K562 (cell line): Measurements from ENCODE around the gene HUNK. TPM values are rescaled to one million over a fixed set of nuclear protein-coding genes. Genes with fewer than 3 reads are reported as not detected.

Source experiments
- ATAC-seq: fragments of 200-7000 bp; cut with Tn5 transposase; 3 replicates; pipeline ENCODE4 v1.9.1; 2020; ENCODE audit warnings: moderate library complexity
- BruUV-seq: library from RNA; stranded (reverse); fragments of 400-500 nt; replicated peaks from 2 replicates; lab custom pipeline; 2021; lab: Mats Ljungman, UMichigan
- CTCF ChIA-PET: fragments of 300-600 bp; formaldehyde crosslinking; extraction: SDS; loops from one replicate; lab custom pipeline; 2021; ENCODE audit warnings: low intra/inter-chr PET ratio; lab: Yijun Ruan, JAX
- POLR2A ChIA-PET: fragments of 300-600, 350-650 bp; sonication (Branson Sonifier 250); formaldehyde crosslinking; extraction: SDS; loops from one replicate; lab custom pipeline; 2021; ENCODE audit warnings: antibody characterized with exemption, inconsistent platforms; lab: Yijun Ruan, JAX
- DNase-seq, 4 experiments: peaks; one replicate each; pipeline versions ENCODE4 v3.0.0 to v3.0.0-alpha.2; 2011 to 2018; ENCODE audit warnings: low spot score in 3 of 4, mixed read lengths in 3 of 4; ENCODE audit errors: extremely low read depth in 1 of 4
- FAIRE-seq: peaks from 2 replicates; lab custom pipeline; 2011; peaks lifted over from hg19 to GRCh38; lab: Jason Lieb, UNC
- H2AFZ ChIP-seq: 2 replicates; pipeline ENCODE4 v1.6.0; 2011; ENCODE audit warnings: low read depth, low read length, control low read depth, inconsistent platforms
- H3K27ac ChIP-seq: fragments of 200-600 bp; 3 replicates; pipeline ENCODE4 v1.8.0; 2011; ENCODE audit warnings: low read depth, mild to moderate bottlenecking, control low read depth, inconsistent platforms, low read length, moderate library complexity, mixed read lengths; ENCODE audit errors: extremely low read depth
- H3K27me3 ChIP-seq, 2 experiments: fragments of 300-600 bp in 1 of 2; 2 replicates in 1 of 2; 3 replicates in 1 of 2; pipeline versions ENCODE4 v1.6.0 to v1.8.0; 2011; ENCODE audit warnings: inconsistent platforms in 2 of 2, low read length in 2 of 2, mild to moderate bottlenecking in 1 of 2, mixed read lengths in 1 of 2, moderate library complexity in 1 of 2; ENCODE audit not compliant: control insufficient read depth in 2 of 2, insufficient read depth in 2 of 2
- H3K36me3 ChIP-seq: fragments of 300-600 bp; 3 replicates; pipeline ENCODE4 v1.8.0; 2011; ENCODE audit warnings: mild to moderate bottlenecking, low read length, inconsistent platforms; ENCODE audit not compliant: control insufficient read depth, insufficient read depth
- H3K4me1 ChIP-seq, 2 experiments: fragments of 200-600 bp in 1 of 2; replicated peaks in 1 of 2; 2 replicates in 1 of 2; 3 replicates in 1 of 2; pipeline versions ENCODE4 v1.5.1 to v1.8.0; 2011; ENCODE audit warnings: inconsistent platforms in 2 of 2, low read length in 2 of 2, mild to moderate bottlenecking in 1 of 2, mixed read lengths in 1 of 2, moderate library complexity in 1 of 2; ENCODE audit not compliant: control insufficient read depth in 2 of 2, insufficient read depth in 2 of 2
- H3K4me2 ChIP-seq: 2 replicates; pipeline ENCODE4 v1.6.1; 2011; ENCODE audit warnings: low read length, control low read depth, inconsistent platforms, mixed read lengths; ENCODE audit not compliant: insufficient read depth
- H3K4me3 ChIP-seq: fragments of 200-600 bp; sonication (generic), shearing (Covaris generic); 2 replicates; pipeline ENCODE4 v1.5.1; 2016; ENCODE audit warnings: control low read depth, inconsistent platforms
- H3K79me2 ChIP-seq: fragments of 200-600 bp; 3 replicates; pipeline ENCODE4 v1.8.0; 2011; ENCODE audit warnings: low read length, inconsistent platforms; ENCODE audit not compliant: control insufficient read depth, insufficient read depth
- H3K9ac ChIP-seq, 2 experiments: 2 replicates each; pipeline versions ENCODE4 v1.6.0 to v1.6.1; 2011; ENCODE audit warnings: low read depth in 2 of 2, low read length in 2 of 2, control low read depth in 1 of 2, inconsistent platforms in 1 of 2, mild to moderate bottlenecking in 1 of 2, mixed read lengths in 1 of 2; ENCODE audit not compliant: insufficient read depth in 1 of 2
- H3K9me1 ChIP-seq: one replicate; pipeline ENCODE4 v1.6.0; 2011; ENCODE audit warnings: inconsistent platforms, mild to moderate bottlenecking, low read length, moderate library complexity; ENCODE audit not compliant: control insufficient read depth, insufficient read depth
- H3K9me3 ChIP-seq: replicated peaks from 2 replicates; pipeline ENCODE4 v1.5.1; 2011; ENCODE audit warnings: low read depth, low read length, inconsistent platforms; ENCODE audit not compliant: control insufficient read depth, insufficient read depth
- H4K20me1 ChIP-seq: replicated peaks from 2 replicates; pipeline ENCODE4 v1.6.1; 2011; ENCODE audit warnings: low read length, inconsistent platforms, mixed read lengths; ENCODE audit not compliant: control insufficient read depth, insufficient read depth
- ARNT ChIP-seq, 2 experiments: fragments of 450-650 bp; IDR thresholded peaks; 2 replicates each; pipeline ENCODE4 v1.6.1; 2016; ENCODE audit warnings: mild to moderate bottlenecking in 1 of 2
- ASH1L ChIP-seq: fragments of 450-650 bp; IDR thresholded peaks from 2 replicates; pipeline ENCODE4 v1.6.1; 2018; ENCODE audit warnings: borderline replicate concordance, mild to moderate bottlenecking, low read depth; ENCODE audit not compliant: partially characterized antibody
- BHLHE40 ChIP-seq: IDR thresholded peaks from 2 replicates; pipeline ENCODE4 v1.6.1; 2011; ENCODE audit warnings: low read length, improper control_type of control experiment
- CHCHD3 ChIP-seq: fragments of 250-450 bp; sonication (Bioruptor Pico); IDR thresholded peaks from 2 replicates; pipeline ENCODE4 v2.1.2; 2022; ENCODE audit warnings: mild to moderate bottlenecking
- DMBX1 ChIP-seq: fragments of 250-450 bp; sonication (Bioruptor Pico); IDR thresholded peaks from 2 replicates; pipeline ENCODE4 v1.8.0; 2022; ENCODE audit warnings: inconsistent platforms, mild to moderate bottlenecking, moderate library complexity, borderline replicate concordance
- KDM4B ChIP-seq, 2 experiments: fragments of 450-650 bp in 1 of 2; sonication (generic) in 1 of 2; IDR thresholded peaks; 2 replicates each; pipeline ENCODE4 v1.6.1; 2016 to 2017; ENCODE audit warnings: borderline replicate concordance in 2 of 2, antibody characterized with exemption in 1 of 2, low read depth in 1 of 2, mild to moderate bottlenecking in 1 of 2
- MEIS2 ChIP-seq: fragments of 450-650 bp; IDR thresholded peaks from 2 replicates; pipeline ENCODE4 v1.6.1; 2014; ENCODE audit warnings: mild to moderate bottlenecking; ENCODE audit not compliant: partially characterized antibody
- RBM39 ChIP-seq: fragments of 200-400 bp; formaldehyde crosslinking; optimal IDR thresholded peaks from 2 replicates; pipeline ENCODE3; 2018; ENCODE audit warnings: low read depth, low read length
- SAFB2 ChIP-seq: fragments of 200-400 bp; formaldehyde crosslinking; IDR thresholded peaks from 2 replicates; pipeline ENCODE4 v1.6.1; 2018; ENCODE audit warnings: borderline replicate concordance, low read length, low read depth, moderate library complexity; ENCODE audit not compliant: severe bottlenecking
- TEAD4 ChIP-seq, 2 experiments: sonication (generic) in 1 of 2; formaldehyde crosslinking in 1 of 2; IDR thresholded peaks; 2 replicates each; pipeline versions ENCODE4 v1.6.1 to v1.8.0; 2012 to 2022; ENCODE audit warnings: borderline replicate concordance in 1 of 2, inconsistent platforms in 1 of 2, low read length in 1 of 2, mild to moderate bottlenecking in 1 of 2, missing genetic modification reagents in 1 of 2
- in situ Hi-C: fragments of 300-500 bp; cut with MboI; formaldehyde crosslinking; loops from 4 replicates; pipeline ENCODE4 v1.15.0; 2018; ENCODE audit warnings: inconsistent platforms, mixed read lengths
- intact Hi-C: fragments of 100-400 bp; cut with micrococcal nuclease; formaldehyde crosslinking; loops from 2 replicates; pipeline ENCODE4 v1.14.2; 2022
- polyA plus RNA-seq, 8 experiments: library from polyadenylated mRNA; depleted of rRNA in 4 of 8; stranded (reverse) in 5 of 8; unstranded in 3 of 8; fragments of >200 nt; fragmentation: Nextera tagmentation in 2 of 8; fragmentation: Illumina TruSeq in 1 of 8; extraction: Ambion mirVana in 2 of 8; extraction: Trizol in 1 of 8; gene quantifications; 2 replicates each; pipeline versions ENCODE4 v1.2.1 to v1.2.3, GENCODE V29; 2011 to 2014; ENCODE audit warnings: inconsistent platforms in 1 of 8, missing spikeins in 1 of 8
- total RNA-seq, 7 experiments: library from RNA; depleted of rRNA in 6 of 7; stranded (reverse); fragments of >200 nt in 6 of 7; fragmentation: Illumina TruSeq in 2 of 7; extraction: Trizol in 2 of 7; gene quantifications; 2 replicates each; pipeline versions ENCODE4 v1.2.1 to v1.2.3, GENCODE V29; 2011 to 2021; ENCODE audit warnings: low replicate concordance in 1 of 7
- TF ChIP-seq, protein P1 (sequence below): IDR thresholded peaks from 3 replicates; pipeline ENCODE4 v1.6.1; 2011; ENCODE audit warnings: borderline replicate concordance, mild to moderate bottlenecking; ENCODE audit not compliant: insufficient read length, insufficient read depth
- TF ChIP-seq, protein P2 (sequence below): fragments of 450-650 bp; formaldehyde crosslinking; IDR thresholded peaks from 2 replicates; pipeline ENCODE4 v1.4.0; 2022; ENCODE audit warnings: missing genetic modification characterization
- TF ChIP-seq, protein P3 (sequence below), 2 experiments: fragments of 250-450 bp in 1 of 2; fragments of 450-650 bp in 1 of 2; sonication (Bioruptor Pico) in 1 of 2; IDR thresholded peaks; 2 replicates each; pipeline versions ENCODE4 v1.6.1 to v1.8.0; 2016 to 2021; ENCODE audit warnings: mild to moderate bottlenecking in 2 of 2, moderate library complexity in 2 of 2, missing compliant biosample characterization in 1 of 2, missing genetic modification characterization in 1 of 2

HUNK gene
- total and polyA plus RNA-seq, 9 of the 15 experiments (the other 6 are each of a cell fraction or from before 2014, with no cell fraction given) = not detected

DNA sequence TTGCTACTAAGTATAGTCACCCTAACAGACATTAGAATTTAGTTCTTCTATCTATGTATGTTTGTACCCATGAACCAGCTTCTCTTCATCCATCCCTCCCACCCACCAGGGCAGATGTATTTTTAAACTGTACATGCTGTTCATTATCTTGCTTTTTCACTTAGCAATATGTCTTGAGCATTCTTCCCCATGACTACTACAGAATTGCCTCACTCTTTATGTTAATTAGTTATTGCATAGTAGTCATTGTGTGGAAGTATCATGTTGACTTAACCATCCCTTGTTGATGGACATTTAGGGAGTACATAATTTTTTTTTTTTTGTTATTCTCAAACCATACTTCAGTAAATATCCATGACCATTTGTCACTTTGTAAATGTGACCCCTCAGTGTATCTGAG, 9.9 kb downstream of the HUNK start:
- no peaks in the 10 kb centered on the region for H3K9me3 ChIP-seq
- no peak for ATAC-seq
- DNase-seq = no peak
- intact Hi-C loops = no loop called here
- H2AFZ ChIP-seq = no peak overlapping the region
- TF ChIP-seq, protein P1, sequence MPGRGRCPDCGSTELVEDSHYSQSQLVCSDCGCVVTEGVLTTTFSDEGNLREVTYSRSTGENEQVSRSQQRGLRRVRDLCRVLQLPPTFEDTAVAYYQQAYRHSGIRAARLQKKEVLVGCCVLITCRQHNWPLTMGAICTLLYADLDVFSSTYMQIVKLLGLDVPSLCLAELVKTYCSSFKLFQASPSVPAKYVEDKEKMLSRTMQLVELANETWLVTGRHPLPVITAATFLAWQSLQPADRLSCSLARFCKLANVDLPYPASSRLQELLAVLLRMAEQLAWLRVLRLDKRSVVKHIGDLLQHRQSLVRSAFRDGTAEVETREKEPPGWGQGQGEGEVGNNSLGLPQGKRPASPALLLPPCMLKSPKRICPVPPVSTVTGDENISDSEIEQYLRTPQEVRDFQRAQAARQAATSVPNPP = no peak
- no peak for TF ChIP-seq ASH1L
- no peak for TF ChIP-seq SAFB2
- TF ChIP-seq, protein P2, sequence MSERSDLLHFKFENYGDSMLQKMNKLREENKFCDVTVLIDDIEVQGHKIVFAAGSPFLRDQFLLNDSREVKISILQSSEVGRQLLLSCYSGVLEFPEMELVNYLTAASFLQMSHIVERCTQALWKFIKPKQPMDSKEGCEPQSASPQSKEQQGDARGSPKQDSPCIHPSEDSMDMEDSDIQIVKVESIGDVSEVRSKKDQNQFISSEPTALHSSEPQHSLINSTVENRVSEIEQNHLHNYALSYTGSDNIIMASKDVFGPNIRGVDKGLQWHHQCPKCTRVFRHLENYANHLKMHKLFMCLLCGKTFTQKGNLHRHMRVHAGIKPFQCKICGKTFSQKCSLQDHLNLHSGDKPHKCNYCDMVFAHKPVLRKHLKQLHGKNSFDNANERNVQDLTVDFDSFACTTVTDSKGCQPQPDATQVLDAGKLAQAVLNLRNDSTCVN (CRISPR knock-in tag) = no peak
- TF ChIP-seq RBM39 = no peak
- TF ChIP-seq MEIS2 = no peak
- TF ChIP-seq, protein P3, sequence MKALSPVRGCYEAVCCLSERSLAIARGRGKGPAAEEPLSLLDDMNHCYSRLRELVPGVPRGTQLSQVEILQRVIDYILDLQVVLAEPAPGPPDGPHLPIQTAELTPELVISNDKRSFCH (CRISPR knock-in tag; IDR thresholded peaks at IDR 0.05) = no peak
- TF ChIP-seq, protein P3 (tag; IDR thresholded peaks at IDR 0.05) = no peak
- TF ChIP-seq ARNT (IDR thresholded peaks at IDR 0.05) = no peak
- no peak for TF ChIP-seq TEAD4 (IDR thresholded peaks at IDR 0.05; ENCODE audit: low read length)
- no peak for TF ChIP-seq TEAD4 (CRISPR knock-in tag; IDR thresholded peaks at IDR 0.05; ENCODE audit: borderline replicate concordance)
- TF ChIP-seq BHLHE40 = no peak
- no peak for TF ChIP-seq CHCHD3 (CRISPR knock-in tag)
- TF ChIP-seq KDM4B (IDR thresholded peaks at IDR 0.05; ENCODE audit: borderline replicate concordance in 2 of 2, low read depth in 1 of 2) = no peak
- no peak for TF ChIP-seq DMBX1 (CRISPR knock-in tag)
- no peaks in the 10 kb centered on the region for H3K36me3 ChIP-seq
- H3K4me2 ChIP-seq = no peak overlapping the region
- no peaks in the 10 kb centered on the region for H3K9me1 ChIP-seq
- H3K4me1 ChIP-seq = no peaks in the 10 kb centered on the region; a peak in 1 of 5 replicates
- in situ Hi-C loops = no loop called here
- H4K20me1 ChIP-seq = no peaks in the 10 kb centered on the region
- peaks cover 25 to 62% of the 10 kb centered on the region in 2 experiments; a peak in 3 of 5 replicates for H3K27me3 ChIP-seq
- FAIRE-seq = no peak
- no peak overlapping the region for H3K27ac ChIP-seq
- H3K9ac ChIP-seq = no peak overlapping the region
- no TSS peak for BruUV-seq
- POLR2A ChIA-PET = no interaction called here
- H3K79me2 ChIP-seq = no peaks in the 10 kb centered on the region
- H3K4me3 ChIP-seq = no peak overlapping the region
- CTCF ChIA-PET = no interaction called here
